Subcutaneous abdominal adipose tissue (tissue), 5 donors: ENCODE measurements around the gene ASXL2.
"Not testable (repeated sequence)": the region's sequence is repeated elsewhere in the genome, so short reads cannot be mapped to it uniquely, and the experiment has no call there.

Source experiments
- H3K27ac ChIP-seq: one replicate; pipeline ENCODE4 v1.7.0; 2013; ENCODE audit warnings: low read depth, mild to moderate bottlenecking, inconsistent platforms, low read length, moderate library complexity
- H3K27me3 ChIP-seq, 5 donors: one replicate each; pipeline ENCODE4 v1.7.0; 2013; ENCODE audit warnings: low read length in 5 of 5, inconsistent platforms in 1 of 5; ENCODE audit not compliant: control insufficient read depth in 5 of 5, insufficient read depth in 4 of 5
- H3K36me3 ChIP-seq, 5 donors: one replicate each; pipeline ENCODE4 v1.7.0; 2013; ENCODE audit warnings: low read length in 5 of 5; ENCODE audit not compliant: control insufficient read depth in 5 of 5, insufficient read depth in 5 of 5
- H3K4me1 ChIP-seq, 5 donors: one replicate each; pipeline ENCODE4 v1.7.0; 2013; ENCODE audit warnings: low read length in 5 of 5, mild to moderate bottlenecking in 3 of 5, moderate library complexity in 1 of 5; ENCODE audit not compliant: control insufficient read depth in 5 of 5, insufficient read depth in 5 of 5
- H3K4me3 ChIP-seq, 5 donors: one replicate each; pipeline ENCODE4 v1.7.0; 2013; ENCODE audit warnings: low read length in 5 of 5, low read depth in 1 of 5
- H3K9ac ChIP-seq, 5 donors: one replicate each; pipeline ENCODE4 v1.7.0; 2013; ENCODE audit warnings: low read length in 5 of 5, mild to moderate bottlenecking in 4 of 5, moderate library complexity in 3 of 5
- H3K9me3 ChIP-seq, 5 donors: one replicate each; pipeline ENCODE4 v1.7.0; 2013; ENCODE audit warnings: low read length in 5 of 5; ENCODE audit not compliant: control insufficient read depth in 5 of 5
- donor health status: healthy.
- donor health status: healthy.
- donor health status: healthy.
- donor health status: healthy.
- donor health status: healthy.

ASXL2 gene

DNA sequence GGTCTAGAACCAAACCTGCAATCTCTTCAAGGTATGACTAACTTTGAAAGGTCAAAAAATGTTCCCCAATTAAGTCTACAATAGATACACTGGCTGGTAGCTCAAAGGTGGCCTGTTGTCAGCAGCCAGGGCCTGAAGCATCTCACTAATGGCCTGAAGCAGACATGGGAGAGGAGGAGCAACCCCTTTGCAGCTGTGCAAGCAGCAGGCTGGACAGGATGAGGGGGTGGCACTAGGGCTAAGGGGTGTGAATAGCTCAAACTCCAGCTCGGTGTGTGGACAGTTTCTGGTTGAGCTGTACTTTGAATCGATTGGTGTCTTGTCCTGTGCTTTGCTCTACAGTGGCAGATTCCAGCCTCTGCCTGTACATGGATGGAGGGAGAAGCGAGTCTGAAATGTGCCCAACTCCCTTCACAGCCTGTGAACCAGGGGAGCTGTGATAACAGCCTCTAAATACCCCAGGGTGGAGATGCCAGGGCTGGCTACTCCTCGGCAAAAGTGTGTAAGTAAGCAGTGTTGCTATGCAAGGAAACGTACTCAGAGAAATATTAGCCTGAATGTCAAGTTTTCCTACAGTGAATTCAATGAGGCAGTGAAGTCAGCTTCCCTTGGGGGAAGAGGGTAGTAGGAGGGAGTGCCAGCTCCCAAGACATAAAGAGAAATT lies 170.2 kb downstream of the ASXL2 start:
- H3K36me3 ChIP-seq: no peaks in the 10 kb centered on the region

DNA sequence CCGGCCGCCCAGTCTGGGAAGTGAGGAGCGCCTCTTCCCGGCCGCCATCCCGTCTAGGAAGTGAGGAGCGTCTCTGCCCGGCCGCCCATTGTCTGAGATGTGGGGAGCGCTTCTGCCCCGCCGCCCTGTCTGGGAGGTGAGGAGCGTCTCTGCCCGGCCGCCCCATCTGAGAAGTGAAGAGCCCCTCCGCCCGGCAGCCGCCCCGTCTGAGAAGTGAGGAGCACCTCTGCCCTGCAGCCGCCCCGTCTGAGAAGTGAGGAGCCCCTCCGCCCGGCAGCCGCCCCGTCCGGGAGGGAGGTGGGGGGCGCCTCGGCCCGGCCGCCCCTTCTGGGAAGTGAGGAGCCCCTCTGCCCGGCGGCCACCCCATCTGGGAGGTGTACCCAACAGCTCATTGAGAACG lies 172.7 kb downstream of the ASXL2 start:
- not testable (repeated sequence) for H3K4me1 ChIP-seq, H3K4me3 ChIP-seq, H3K27me3 ChIP-seq, H3K36me3 ChIP-seq, H3K9me3 ChIP-seq, H3K9ac ChIP-seq, H3K27ac ChIP-seq

More for the DNA sequence above, 170.2 kb downstream of the ASXL2 start:
- no peak overlapping the region for H3K4me3 ChIP-seq
- peaks cover 0 to 6% (median 4%) of the 10 kb centered on the region in 5 donors for H3K4me1 ChIP-seq
- peaks cover 0 to 6% (median 3%) of the 10 kb centered on the region in 5 donors for H3K27me3 ChIP-seq
- no peak overlapping the region for H3K27ac ChIP-seq
- H3K9me3 ChIP-seq: no peaks in the 10 kb centered on the region
- H3K9ac ChIP-seq: no peak overlapping the region

DNA sequence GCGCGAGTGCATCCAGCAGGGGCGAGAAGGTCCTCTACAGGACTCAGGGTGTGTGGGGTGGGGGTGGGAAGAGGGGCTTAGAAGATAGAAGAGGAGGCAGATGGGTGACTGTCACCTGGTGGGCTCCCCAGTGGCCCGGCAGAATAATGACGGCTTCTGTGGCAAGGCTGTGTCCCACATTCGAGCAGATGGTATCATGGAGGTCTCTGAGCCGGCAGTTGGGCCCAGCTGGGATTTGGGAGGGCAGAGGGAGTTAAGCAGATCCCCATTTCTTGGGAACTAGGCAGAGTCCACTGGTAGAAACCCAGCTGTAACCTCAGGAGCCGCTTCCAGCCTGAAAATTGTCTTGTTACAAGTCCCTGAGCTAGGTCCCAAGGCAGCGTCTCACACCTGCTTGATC lies 176.5 kb downstream of the ASXL2 start:
- Histone ChIP-seq H3K36me3 (no peaks in the 10 kb centered on the region), H3K4me3 (no peak overlapping the region), H3K27ac (no peak overlapping the region), H3K27me3 (peaks cover 3 to 11% (median 9%) of the 10 kb centered on the region in 5 donors), H3K4me1 (peaks cover 0 to 10% (median 0%) of the 10 kb centered on the region in 5 donors), H3K9ac (no peak overlapping the region), H3K9me3 (no peaks in the 10 kb centered on the region)

DNA sequence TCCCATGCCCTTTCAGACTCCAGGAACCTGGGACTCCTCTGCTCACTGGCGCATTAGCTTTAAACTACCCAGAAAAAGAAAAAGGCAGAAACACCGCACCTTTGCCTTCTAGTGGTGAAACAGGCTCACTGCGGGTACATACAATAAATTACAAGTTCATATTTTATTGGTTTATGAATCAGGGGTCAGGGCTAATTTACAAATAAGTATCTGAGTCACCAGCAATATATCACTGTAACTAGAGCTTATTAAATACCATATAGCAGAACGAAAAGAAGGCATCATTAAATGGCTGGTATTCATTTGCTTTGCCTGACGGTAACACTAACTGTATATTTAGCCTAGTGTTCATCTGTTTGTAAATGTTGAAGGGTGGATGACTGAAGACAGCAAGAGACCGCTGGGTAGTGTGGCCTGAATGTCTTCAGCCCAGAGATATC lies 178.0 kb downstream of the ASXL2 start:
- peaks cover 3 to 11% (median 9%) of the 10 kb centered on the region in 5 donors for H3K27me3 ChIP-seq
- no peak overlapping the region for H3K27ac ChIP-seq

DNA sequence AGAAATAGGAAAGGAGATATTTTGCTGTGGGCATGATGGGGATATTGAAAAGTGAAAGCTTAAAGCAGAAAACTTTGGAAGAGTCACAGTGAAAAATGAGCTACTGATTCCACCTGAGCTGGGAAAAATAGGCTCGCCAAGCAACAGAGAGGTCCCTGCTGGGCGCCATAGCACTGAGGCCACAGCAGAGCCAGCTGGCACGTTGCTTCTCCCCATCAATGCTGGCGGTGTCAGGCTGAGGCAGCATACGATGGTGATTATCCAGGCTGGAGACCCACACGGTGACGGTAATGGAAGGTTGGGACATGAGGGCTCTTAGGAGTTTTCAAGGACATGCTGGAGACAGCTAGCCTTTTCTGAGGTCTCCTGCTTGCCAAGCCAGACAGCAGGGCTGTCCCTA lies 179.1 kb downstream of the ASXL2 start:
- Histone ChIP-seq H3K4me1 (peaks cover 0 to 10% (median 0%) of the 10 kb centered on the region in 5 donors), H3K9ac (no peak overlapping the region), H3K27ac (no peak overlapping the region), H3K9me3 (no peaks in the 10 kb centered on the region), H3K36me3 (no peaks in the 10 kb centered on the region), H3K4me3 (no peak overlapping the region), H3K27me3 (peaks cover 3 to 11% (median 9%) of the 10 kb centered on the region in 5 donors)

More for the DNA sequence above, 178.0 kb downstream of the ASXL2 start:
- Histone ChIP-seq H3K36me3 (no peaks in the 10 kb centered on the region), H3K4me3 (no peak overlapping the region), H3K9me3 (no peaks in the 10 kb centered on the region), H3K4me1 (peaks cover 0 to 10% (median 0%) of the 10 kb centered on the region in 5 donors), H3K9ac (no peak overlapping the region)

DNA sequence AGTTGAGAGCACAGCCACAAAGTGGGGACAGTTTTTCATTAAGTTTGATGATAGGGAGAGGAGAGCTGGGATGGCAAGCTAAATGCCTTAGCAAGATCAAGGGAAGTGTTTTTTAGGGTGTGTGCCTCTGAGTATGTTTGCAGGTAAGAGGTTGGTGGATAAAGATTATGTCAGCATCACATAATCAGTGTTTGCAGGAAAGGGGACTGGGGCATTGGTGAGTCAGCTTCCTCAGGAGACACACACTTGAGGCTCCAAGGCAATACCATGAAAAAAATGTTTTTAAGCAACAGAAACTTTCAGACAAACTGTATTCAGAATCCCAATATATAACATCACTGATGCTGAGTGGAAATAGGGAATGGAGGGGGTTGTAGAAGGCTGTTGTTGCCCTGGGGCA lies 179.5 kb downstream of the ASXL2 start:
- Histone ChIP-seq H3K4me3 (no peak overlapping the region), H3K9ac (no peak overlapping the region), H3K4me1 (peaks cover 0 to 10% (median 0%) of the 10 kb centered on the region in 5 donors), H3K27ac (no peak overlapping the region), H3K36me3 (no peaks in the 10 kb centered on the region), H3K9me3 (no peaks in the 10 kb centered on the region), H3K27me3 (peaks cover 3 to 11% (median 9%) of the 10 kb centered on the region in 5 donors)

DNA sequence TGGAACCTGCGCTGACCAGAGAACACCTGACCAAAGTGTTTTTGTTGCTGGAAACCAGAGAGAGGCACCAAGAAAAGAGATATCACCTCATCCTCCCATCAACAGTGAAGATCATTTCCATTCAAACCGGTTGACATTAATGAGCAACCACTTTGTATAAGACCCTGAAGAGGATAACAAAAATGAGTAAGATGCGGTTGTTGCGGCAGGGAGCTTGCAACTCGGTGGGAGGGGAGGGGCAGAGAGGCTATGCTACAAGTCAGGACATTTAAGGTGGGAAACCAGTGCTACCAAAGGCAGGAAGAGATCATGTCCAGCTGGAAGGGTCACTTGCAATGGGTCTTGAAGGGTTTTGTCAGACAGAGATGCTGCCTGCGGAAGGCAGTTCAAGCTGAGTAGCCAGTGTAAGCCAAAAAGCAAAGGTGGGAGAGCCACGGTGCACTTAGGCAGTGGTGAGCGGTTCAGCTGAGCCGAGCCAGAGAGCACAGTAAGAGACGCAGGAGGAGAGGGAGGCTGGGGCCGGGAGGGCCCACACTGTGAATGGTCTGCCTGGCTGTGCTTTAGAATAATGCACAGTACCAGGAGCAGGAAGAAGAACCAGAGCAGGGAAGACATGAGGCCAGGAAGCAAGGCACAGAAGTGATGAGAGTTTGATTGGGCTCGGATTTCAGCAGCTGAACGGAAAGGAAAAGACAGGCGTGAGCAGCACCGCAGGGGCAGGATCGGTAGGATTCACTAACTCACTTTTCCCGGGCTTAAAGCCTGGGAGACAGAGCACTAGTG lies 180.5 kb downstream of the ASXL2 start:
- Histone ChIP-seq H3K27me3 (peaks cover 3 to 11% (median 9%) of the 10 kb centered on the region in 5 donors), H3K9ac (no peak overlapping the region), H3K4me3 (no peak overlapping the region), H3K36me3 (no peaks in the 10 kb centered on the region), H3K9me3 (no peaks in the 10 kb centered on the region), H3K4me1 (peaks cover 0 to 10% (median 0%) of the 10 kb centered on the region in 5 donors), H3K27ac (no peak overlapping the region)

DNA sequence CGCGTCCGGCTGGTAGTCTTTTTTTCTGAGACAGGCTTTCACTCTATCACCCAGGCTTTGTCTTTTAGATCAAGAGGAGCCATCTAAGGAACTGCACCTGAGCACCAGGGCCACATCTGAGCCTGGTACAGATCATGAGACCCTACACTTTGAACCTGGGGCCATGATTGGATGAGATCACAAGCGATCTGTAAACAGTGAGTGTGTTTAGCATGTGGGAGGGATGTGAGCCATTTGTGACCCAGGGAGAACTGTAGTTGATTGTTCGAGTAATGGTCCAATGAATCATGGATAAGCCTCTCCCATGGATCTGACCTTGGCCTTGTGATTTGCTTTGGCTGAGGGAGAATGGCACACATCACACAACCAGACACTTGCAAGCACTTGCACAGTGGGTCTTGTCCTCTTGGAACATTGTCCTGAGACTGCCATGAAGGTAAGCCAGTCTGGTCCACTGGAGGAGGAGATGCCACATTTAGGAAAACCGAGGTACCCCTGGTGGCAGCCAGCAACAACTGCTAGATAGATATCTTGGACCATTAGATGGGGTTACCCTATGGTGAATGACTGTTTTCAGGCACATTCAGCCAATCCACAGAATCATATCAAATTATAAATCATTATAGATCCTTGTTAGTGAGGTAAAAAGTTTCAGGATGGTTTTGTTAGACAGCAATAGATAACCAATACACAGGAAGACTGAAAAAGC lies 185.4 kb downstream of the ASXL2 start:
- no peaks in the 10 kb centered on the region for H3K9me3 ChIP-seq
- peaks cover 3 to 7% (median 5%) of the 10 kb centered on the region in 5 donors for H3K27me3 ChIP-seq
- H3K9ac ChIP-seq: no peak overlapping the region
- no peaks in the 10 kb centered on the region for H3K36me3 ChIP-seq
- H3K27ac ChIP-seq: no peak overlapping the region
- H3K4me3 ChIP-seq: no peak overlapping the region
- peaks cover 0 to 2% (median 0%) of the 10 kb centered on the region in 5 donors for H3K4me1 ChIP-seq

DNA sequence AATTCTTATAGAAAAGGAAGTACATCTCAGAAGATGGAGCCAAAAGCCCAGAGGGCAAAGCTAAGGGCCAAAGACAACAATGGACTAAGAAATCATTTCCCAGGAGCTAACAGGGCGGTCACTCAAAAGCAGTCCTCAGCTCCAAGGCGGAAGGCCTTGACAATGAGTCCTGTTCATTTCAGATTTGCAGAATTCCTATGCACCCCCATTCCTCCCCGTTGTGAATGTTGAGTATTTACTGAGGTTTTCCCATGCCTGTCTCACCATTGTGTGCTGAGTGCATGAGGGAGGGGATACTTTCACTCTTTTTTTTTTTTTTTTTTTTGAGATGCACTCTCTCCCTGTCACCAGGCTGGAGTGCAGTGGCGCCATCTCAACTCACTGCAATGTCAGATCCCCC lies 186.1 kb downstream of the ASXL2 start:
- Histone ChIP-seq H3K4me1 (no peaks in the 10 kb centered on the region), H3K9me3 (no peaks in the 10 kb centered on the region), H3K4me3 (no peak overlapping the region), H3K9ac (no peak overlapping the region), H3K36me3 (no peaks in the 10 kb centered on the region), H3K27me3 (peaks cover under 1 to 3% (median 2%) of the 10 kb centered on the region in 5 donors), H3K27ac (no peak overlapping the region)

DNA sequence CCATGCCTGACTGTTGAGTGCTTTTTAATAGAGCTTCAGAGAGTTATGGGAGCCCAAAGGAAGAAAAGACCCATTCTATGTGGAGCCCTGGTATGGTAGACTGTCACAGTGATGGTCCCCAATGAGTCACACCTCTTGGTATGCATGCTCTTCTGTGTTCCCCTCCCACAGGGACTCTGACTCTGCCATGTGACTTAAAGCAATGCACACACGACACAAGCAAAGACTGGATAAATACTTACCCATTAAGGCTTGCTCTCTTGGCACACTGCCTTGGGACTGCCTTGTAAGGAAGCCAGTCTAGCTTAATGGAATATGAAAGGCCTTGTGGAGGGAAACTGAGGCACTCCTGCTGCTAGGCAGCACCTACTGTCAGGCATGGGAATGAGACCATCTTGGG lies 188.2 kb downstream of the ASXL2 start:
- Histone ChIP-seq H3K27ac (no peak overlapping the region), H3K4me1 (no peaks in the 10 kb centered on the region), H3K27me3 (no peaks in the 10 kb centered on the region), H3K9ac (no peak overlapping the region), H3K9me3 (no peaks in the 10 kb centered on the region), H3K4me3 (no peak overlapping the region), H3K36me3 (no peaks in the 10 kb centered on the region)
